Osteocyte (in vitro differentiated cells): Measurements from ENCODE around the gene CAVIN1. TPM values are rescaled to one million over a fixed set of nuclear protein-coding genes. Genes with fewer than 3 reads are reported as not detected.
"Not testable (repeated sequence)": the region's sequence is repeated elsewhere in the genome, so short reads cannot be mapped to it uniquely, and the experiment has no call there.

Source experiments
- DNase-seq: peaks from one replicate; pipeline ENCODE4 v3.0.0; 2021; ENCODE audit warnings: mixed read lengths; ENCODE audit not compliant: unreplicated experiment; ENCODE audit errors: extremely low spot score
- H3K27ac Mint-ChIP-seq: one replicate; pipeline ENCODE4 v1.8.0; 2021; ENCODE audit warnings: mild to moderate bottlenecking, mixed read lengths; ENCODE audit not compliant: unreplicated experiment
- H3K27me3 Mint-ChIP-seq: one replicate; pipeline ENCODE4 v1.8.0; 2021; ENCODE audit warnings: mixed read lengths; ENCODE audit not compliant: unreplicated experiment
- H3K36me3 Mint-ChIP-seq: one replicate; pipeline ENCODE4 v1.8.0; 2021; ENCODE audit warnings: mixed read lengths; ENCODE audit not compliant: unreplicated experiment
- H3K4me1 Mint-ChIP-seq: one replicate; pipeline ENCODE4 v1.8.0; 2021; ENCODE audit warnings: mixed read lengths; ENCODE audit not compliant: unreplicated experiment
- H3K4me3 Mint-ChIP-seq: one replicate; pipeline ENCODE4 v1.8.0; 2021; ENCODE audit warnings: mild to moderate bottlenecking, moderate library complexity, mixed read lengths; ENCODE audit not compliant: unreplicated experiment
- H3K9me3 Mint-ChIP-seq: one replicate; pipeline ENCODE4 v1.8.0; 2021; ENCODE audit warnings: mixed read lengths; ENCODE audit not compliant: unreplicated experiment
- total RNA-seq: library from RNA; stranded (reverse); gene quantifications from 2 replicates; pipeline ENCODE4 v1.2.1, GENCODE V29; 2021
- TF ChIP-seq, protein P1 (sequence below): fragments of 200-600 bp; sonication (generic); IDR thresholded peaks from 2 replicates; pipeline ENCODE4 v1.5.0; 2021; ENCODE audit warnings: antibody characterized with exemption, mild to moderate bottlenecking, moderate library complexity

The CAVIN1 gene
- total RNA-seq, 1 donor from 2014 or later, result 487 TPM

DNA sequence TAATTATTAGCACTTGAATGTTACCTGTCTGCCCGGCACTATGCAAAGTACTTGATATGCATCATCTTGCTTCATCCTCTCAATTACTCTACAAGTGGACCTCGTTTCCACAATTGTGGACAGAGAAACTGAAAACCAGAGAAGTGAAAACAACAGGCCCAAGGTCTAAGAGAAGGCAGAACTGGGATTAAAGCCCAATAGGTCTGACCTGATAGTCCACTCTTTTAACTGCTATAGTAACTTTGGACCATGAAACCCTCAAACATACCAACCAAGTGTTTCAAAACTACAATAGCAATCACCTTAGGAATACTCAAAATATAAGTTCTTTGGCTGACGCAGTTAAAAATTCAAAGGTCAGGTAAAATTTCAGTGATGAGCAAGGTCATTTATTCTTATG, 42.1 kb downstream of the CAVIN1 start:
- Mint-ChIP-seq H3K27ac (peak overlapping the region; percentile 38), H3K36me3 (peaks cover 7% of the 10 kb centered on the region), H3K4me1 (peaks cover 59% of the 10 kb centered on the region), H3K9me3 (no peaks in the 10 kb centered on the region), H3K4me3 (no peak overlapping the region), H3K27me3 (no peaks in the 10 kb centered on the region)
- TF ChIP-seq, protein P1, sequence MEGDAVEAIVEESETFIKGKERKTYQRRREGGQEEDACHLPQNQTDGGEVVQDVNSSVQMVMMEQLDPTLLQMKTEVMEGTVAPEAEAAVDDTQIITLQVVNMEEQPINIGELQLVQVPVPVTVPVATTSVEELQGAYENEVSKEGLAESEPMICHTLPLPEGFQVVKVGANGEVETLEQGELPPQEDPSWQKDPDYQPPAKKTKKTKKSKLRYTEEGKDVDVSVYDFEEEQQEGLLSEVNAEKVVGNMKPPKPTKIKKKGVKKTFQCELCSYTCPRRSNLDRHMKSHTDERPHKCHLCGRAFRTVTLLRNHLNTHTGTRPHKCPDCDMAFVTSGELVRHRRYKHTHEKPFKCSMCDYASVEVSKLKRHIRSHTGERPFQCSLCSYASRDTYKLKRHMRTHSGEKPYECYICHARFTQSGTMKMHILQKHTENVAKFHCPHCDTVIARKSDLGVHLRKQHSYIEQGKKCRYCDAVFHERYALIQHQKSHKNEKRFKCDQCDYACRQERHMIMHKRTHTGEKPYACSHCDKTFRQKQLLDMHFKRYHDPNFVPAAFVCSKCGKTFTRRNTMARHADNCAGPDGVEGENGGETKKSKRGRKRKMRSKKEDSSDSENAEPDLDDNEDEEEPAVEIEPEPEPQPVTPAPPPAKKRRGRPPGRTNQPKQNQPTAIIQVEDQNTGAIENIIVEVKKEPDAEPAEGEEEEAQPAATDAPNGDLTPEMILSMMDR, result no peak
- DNase-seq, result no peak

DNA sequence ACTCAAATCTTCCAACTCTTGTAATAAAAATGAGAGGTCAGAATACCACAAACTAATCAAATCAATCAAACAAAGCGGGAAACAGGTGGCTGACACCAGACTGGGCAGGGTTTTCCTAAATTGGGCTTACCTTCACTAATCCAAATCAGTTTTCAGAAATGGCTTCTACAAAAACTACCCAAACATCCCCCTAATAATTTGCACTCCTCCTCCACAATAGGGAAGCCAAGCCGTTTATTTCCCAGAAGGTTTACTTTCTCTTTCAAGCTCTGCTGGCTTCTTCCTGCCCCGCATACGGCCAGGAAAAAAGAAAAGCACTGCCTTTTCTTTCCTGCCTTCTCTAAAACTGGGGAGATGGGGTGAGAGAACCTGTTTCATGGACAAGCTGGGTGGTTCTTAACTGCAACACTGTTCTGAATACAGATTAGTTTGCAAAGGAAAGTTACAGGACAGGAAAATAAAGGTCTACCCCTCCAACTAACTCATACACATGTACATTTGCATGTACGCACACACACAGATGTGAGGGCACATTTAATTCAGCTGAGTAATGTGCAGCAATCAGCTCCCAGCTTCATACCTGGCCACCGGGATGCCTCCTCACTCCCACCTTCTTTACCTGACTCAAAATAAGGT, 44.0 kb downstream of the CAVIN1 start:
- peak overlapping the region; percentile 63 for H3K4me3 Mint-ChIP-seq
- DNase-seq, result no peak
- H3K27me3 Mint-ChIP-seq, result no peaks in the 10 kb centered on the region

DNA sequence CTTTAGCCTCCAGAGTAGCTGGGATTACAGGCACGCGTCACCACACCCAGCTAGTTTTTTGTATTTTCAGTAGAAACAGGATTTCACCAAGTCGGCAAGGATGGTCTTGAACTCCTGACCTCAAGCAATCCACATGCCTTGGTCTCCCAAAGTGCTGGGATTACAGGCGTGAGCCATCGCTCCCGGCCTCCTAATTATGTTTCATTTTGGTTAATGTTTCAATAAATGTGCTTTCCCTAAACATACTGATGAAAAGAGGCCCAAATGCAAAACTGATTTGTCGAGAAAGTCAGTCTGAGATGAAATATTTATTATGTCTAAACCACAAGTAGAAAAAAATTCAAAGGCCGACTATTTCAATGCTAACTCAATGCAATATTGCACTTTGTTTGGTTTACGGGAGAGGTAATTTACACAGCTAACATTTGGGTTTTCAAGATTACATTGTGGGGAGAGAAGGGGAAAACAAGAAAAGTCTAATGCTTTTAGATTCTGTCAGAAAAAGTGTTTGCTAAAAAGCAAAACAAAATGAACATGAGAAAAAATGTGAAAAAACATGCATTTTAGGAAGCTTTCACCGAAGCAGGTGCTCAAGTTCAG, 44.6 kb downstream of the CAVIN1 start:
- DNase-seq, result no peak
- Mint-ChIP-seq H3K4me3 (peak overlapping the region; percentile 63), H3K36me3 (peaks cover 11% of the 10 kb centered on the region), H3K27ac (peak overlapping the region; percentile 89), H3K27me3 (no peaks in the 10 kb centered on the region), H3K9me3 (no peaks in the 10 kb centered on the region), H3K4me1 (peaks cover 54% of the 10 kb centered on the region)
- TF ChIP-seq, protein P1, result no peak

More for the DNA sequence above, 44.0 kb downstream of the CAVIN1 start:
- H3K36me3 Mint-ChIP-seq, result peaks cover 11% of the 10 kb centered on the region
- TF ChIP-seq, protein P1, result no peak
- H3K9me3 Mint-ChIP-seq, result no peaks in the 10 kb centered on the region
- H3K4me1 Mint-ChIP-seq, result peaks cover 58% of the 10 kb centered on the region
- H3K27ac Mint-ChIP-seq, result peak overlapping the region; percentile 89

DNA sequence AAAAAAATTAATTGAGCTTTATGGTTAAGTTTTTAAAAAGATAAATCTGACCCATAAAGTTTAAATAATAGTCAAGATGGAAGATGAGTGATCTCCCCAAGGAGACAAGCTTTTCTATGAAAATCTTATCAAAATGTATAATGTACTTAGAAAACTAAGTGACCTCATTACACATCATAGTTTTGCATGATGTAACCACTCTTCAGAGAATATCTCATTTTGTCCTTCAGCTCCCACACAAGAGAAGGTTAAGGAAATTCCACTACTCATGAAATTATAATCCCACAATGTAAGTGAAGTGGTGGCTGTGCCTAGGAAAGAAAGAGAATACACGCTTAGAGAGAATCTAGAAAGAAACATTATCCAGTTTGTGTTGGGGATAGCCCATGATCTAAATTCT, 49.2 kb downstream of the CAVIN1 start:
- H3K27ac Mint-ChIP-seq, result no peak overlapping the region
- H3K36me3 Mint-ChIP-seq, result peaks cover 16% of the 10 kb centered on the region
- TF ChIP-seq, protein P1, result no peak
- no peaks in the 10 kb centered on the region for H3K9me3 Mint-ChIP-seq
- no peak overlapping the region for H3K4me3 Mint-ChIP-seq
- peaks cover 31% of the 10 kb centered on the region for H3K4me1 Mint-ChIP-seq
- H3K27me3 Mint-ChIP-seq, result no peaks in the 10 kb centered on the region
- DNase-seq, result no peak

DNA sequence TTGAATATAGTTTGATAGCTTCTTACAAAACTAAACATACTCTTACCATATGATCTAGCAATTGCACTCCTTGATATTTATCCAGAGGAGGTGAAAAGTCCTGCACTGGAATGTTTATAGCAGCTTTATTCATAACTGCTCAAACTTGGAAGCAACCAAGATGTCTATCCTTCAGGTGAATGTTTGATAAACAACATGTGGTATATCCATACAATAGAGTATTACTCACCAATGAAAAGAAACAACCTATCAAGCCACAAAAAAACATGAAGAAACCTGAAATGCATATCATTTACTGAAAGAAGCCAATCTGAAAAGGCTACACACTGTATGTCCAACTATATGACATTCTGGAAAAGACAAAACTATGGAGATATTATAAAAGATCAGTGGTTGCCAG, 50.9 kb downstream of the CAVIN1 start:
- no peaks in the 10 kb centered on the region for H3K9me3 Mint-ChIP-seq
- no peak overlapping the region for H3K4me3 Mint-ChIP-seq
- H3K4me1 Mint-ChIP-seq, result peaks cover 31% of the 10 kb centered on the region
- H3K27me3 Mint-ChIP-seq, result no peaks in the 10 kb centered on the region
- TF ChIP-seq, protein P1, result no peak
- DNase-seq, result no peak
- H3K27ac Mint-ChIP-seq, result no peak overlapping the region
- peaks cover 16% of the 10 kb centered on the region for H3K36me3 Mint-ChIP-seq

DNA sequence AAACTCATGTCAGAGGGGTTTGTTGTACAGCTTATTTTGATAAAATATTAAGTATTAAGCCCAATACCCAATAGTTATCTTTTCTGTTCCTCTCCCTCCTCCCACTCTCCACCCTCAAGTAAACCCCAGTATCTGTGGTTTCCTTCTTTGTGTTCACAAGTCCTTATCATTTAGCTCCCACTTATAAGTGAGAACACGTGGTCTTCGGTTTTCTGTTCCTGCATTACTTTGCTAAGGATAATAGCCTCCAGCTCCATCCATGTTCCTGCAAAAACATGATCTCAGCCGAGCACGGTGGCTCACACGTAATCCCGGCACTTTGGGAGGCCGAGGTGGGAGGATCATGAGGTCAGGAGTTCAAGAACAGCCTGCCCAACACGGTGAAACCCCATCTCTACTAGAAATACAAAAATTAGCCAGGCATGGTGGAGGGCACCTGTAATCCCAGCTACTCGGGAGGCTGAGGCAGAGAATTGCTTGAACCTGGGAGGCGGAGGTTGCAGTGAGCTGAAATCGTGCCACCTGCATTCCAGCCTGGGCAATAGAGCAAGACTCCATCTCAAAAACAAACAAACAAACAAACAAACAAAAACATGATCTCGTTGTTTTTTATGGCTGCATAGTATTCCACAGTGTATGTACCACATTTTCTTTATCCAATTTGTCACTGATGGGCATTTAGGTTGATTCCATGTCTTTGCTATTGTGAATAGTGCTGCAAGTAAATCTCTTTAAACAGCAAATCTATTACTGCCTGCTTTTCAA, 54.1 kb downstream of the CAVIN1 start:
- not testable (repeated sequence) for H3K9me3 Mint-ChIP-seq, H3K27me3 Mint-ChIP-seq, DNase-seq, H3K4me3 Mint-ChIP-seq
- Mint-ChIP-seq H3K4me1 (peaks cover 54% of the 10 kb centered on the region), H3K36me3 (peaks cover 13% of the 10 kb centered on the region), H3K27ac (peak overlapping the region; percentile 34)

DNA sequence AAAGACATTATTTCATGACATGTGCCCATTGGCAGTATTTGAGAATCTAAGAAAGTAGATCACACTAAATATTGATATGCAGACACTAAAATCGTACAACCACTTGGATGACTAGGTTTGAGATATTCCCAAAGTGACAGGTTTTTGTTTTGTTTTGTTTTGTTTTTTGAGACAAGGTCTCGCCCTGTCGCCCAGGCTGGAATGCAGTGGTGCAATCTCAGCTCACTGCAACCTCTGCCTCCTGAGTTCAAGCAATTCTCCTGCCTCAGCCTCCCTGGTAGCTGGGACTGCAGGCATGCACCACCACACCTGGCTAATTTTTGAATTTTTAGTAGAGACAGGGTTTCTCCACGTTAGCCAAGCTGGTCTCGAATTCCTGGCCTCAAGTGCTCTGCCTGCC, 54.7 kb downstream of the CAVIN1 start:
- H3K4me3 Mint-ChIP-seq, DNase-seq, H3K36me3 Mint-ChIP-seq, H3K27me3 Mint-ChIP-seq, H3K9me3 Mint-ChIP-seq: not testable (repeated sequence)
- H3K4me1 Mint-ChIP-seq, result peaks cover 61% of the 10 kb centered on the region
- peak overlapping the region; percentile 66 for H3K27ac Mint-ChIP-seq
